GM21528 (cell line): ENCODE results near the gene KDM1A.
A peak's percentile ranks its signal among the peaks of the same experiment; 100 is the strongest.
"Not testable (repeated sequence)": the region's sequence is repeated elsewhere in the genome, so short reads cannot be mapped to it uniquely, and the experiment has no call there.

Experiments
- ATAC-seq: cut with Tn5 transposase; IDR thresholded peaks from one replicate; pipeline ENCODE4 v1.9.1; 2021; ENCODE audit warnings: mild to moderate bottlenecking, moderate library complexity; ENCODE audit not compliant: unreplicated experiment, low FRiP score

The KDM1A gene

DNA sequence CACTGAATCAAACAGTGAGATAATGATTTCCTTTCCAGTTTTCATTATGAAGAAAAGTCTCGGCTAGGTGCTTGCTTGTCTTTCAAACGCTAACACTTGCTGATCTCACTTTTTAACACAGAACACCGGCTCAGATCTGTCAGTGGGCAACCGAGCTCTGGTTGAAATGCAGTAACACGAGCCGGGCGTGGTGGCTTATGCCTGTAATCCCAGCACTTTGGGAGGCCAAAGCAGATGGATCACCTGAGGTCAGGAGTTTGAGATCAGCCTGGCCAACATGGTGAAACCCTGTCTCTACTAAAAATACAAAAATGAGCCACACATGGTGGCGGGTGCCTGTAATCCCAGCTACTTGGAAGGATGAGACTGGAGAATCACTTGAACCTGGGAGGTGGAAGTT lies 9.2 kb upstream of the KDM1A start:
- ATAC-seq, result not testable (repeated sequence)

GRCh38 chr1:23013657-23014056 lies 5.6 kb upstream of the KDM1A start:
- no peak for ATAC-seq

GRCh38 chr1:23018661-23019093 lies 591 bp upstream of the KDM1A start:
- ATAC-seq, result no peak

DNA sequence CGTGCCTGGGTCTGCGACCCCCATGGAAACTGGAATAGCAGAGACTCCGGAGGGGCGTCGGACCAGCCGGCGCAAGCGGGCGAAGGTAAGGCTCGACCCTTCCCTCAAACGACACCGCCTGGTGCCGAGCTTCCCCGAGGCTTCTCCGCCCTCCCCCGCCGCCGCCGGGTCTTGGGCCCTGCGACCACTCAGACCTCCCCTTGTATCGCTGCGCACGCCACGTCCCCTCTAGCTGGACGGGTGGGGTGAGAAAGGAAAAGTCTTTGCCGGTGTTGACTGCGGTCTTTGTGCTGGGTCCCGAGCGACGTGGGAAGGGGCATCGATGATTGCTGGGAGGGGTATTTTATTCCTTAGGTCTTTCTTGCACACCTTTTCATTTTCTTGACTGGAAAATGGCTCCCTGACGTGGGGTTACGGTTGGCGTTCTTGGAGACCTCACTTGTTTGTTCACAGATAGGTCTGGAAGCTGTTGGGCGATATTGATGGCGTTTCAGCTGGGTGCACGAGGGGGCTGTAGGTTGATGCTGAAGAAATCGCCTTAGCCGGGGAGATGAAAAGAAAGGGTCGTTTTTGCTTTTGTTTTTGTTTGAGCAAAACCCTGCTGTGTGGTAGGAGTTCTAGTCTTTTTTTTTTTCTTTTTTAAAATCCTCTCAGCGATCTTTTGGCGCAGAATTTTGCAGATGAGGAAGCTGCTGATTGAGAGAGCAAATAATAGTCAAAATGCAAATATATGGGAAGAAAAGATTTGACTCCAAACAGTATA lies 776 bp downstream of the KDM1A start:
- peak; percentile 28 for ATAC-seq

DNA sequence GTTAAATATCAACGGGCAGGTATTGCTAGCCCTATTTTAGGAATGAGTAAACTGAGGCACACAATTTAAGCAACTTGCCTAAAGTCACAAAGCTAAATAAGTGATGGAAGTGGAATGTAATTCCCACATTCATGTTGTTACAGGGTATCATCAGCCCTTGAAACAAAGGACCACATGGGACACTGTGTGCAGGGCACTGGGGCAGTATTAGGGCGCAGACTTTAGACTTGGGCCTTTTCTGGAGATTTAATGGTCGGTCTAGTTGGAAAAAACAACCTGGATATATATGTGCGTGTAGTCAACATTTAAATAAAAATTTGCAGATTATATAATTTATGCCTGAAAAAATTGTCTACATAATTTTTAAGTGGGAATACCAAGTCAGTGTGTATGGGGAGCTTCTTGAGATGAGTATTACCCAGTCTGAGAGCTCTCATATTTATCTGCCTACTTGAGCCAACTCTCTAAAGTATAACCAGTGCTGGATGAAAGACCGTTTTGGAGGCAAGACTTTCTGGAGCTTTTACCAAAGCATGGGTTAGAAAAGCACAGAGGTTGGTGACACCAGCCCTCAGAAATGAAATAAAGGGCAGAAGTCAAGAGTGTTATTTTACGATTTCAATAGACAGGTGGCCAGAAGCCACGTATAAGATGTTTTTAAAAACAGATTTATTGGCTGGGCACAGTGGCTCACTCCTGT lies 1.6 kb downstream of the KDM1A start:
- no peak for ATAC-seq

GRCh38 chr1:23021834-23022233 lies 2.6 kb downstream of the KDM1A start:
- ATAC-seq, result no peak

DNA sequence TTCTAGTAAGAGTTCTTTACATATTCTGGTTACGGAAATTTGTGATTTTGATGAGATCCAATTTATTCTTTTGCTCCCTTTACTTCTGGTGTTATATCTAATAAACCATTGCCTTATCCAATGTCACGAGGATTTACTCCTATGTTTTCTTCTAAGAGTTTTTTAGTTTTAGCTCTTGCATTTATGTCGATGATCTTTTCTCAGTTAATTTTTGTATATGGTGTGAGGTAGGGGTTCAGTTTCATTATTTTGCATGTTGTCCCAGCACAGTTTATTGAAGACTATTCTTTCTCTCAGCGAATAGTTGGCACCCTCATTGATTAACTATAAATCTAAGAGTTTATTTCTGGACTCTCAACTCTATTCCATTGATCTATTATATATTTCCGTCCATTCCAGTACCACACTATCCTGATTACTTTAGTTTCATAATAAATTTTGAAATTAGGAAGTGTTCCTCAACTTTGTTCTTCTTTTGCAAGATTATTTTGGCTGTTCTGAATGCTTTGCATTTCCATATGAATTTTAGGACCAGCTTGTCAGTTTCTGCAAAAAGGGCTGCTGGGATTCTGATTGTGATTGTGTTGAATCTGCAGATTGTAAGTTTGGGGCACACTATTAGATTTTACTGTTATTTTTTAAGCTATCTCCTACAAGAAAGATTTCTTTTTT lies 4.0 kb downstream of the KDM1A start:
- ATAC-seq, result no peak

GRCh38 chr1:23026568-23026967 lies 7.3 kb downstream of the KDM1A start:
- ATAC-seq, result no peak

DNA sequence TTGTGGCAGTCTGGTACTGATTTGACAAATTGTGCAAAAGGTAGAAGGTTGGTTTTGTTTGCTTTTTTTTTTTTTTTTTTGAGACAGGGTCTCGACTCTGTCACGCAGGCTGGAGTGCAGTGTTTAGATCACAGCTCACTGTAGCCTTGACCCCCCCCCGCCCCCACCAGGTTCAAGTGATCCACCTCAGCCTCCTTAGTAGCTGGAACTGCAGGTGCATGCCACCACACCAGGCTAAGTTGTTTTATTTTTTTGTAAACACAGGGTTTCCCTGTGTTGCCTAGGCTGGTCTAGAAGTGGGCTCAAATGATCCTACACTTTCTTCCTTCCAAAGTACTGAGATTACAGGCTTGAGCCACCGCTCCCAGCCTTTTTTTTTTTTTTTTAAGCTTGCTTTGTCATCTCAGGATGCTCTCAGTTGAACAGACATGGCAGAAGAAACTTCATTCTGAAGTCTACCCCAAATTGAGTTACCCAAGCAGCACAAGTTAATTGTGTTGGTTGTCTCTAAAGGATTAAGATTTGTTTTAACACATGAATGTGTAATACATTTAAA lies 8.2 kb downstream of the KDM1A start:
- ATAC-seq, result no peak

DNA sequence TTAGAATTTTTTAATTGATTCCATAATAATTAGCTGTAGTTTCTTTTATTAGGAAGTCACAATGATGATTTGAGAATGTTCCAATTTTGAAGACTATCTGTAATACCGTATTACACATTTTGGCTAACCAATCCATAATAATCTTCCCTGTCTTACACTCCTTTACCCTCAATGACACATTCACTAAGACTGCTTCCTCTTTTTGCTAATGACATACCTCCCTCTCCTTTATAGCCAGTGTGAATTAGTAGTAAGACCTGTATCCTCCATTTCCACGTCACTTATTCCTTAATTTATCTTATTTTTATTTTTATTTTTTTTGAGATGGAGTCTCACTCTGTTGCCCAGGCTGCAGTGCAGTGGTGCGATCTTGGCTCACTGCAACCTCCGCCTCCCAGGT lies 10.1 kb downstream of the KDM1A start:
- ATAC-seq, result no peak

GRCh38 chr1:23035823-23036452 lies 16.7 kb downstream of the KDM1A start:
- ATAC-seq, result no peak

GRCh38 chr1:23037081-23037740 lies 17.9 kb downstream of the KDM1A start:
- no peak for ATAC-seq

DNA sequence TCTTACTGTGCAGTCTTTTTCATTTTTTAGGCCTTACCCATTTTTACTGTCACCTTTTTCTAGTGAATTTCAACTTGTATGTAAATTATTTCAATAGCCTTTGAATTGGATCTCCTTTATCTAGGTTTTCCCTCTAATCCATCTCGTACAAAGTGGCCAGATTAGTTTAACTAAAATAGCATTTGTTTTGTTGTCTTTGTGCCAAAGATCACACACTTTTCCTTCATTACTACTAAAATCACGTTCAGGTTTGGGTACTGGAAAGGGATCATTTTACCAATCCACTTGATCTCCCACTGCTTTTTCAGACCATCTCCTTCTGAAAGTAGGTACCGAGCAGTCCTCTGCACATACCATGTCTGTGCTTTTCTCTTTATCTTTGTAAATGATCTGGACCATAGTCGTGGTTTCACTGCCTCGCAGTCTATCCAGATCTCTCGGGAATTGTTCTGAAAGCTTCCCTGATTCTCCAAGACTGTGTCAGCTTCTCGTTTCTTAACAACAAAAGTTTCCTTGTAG lies 20.1 kb downstream of the KDM1A start:
- ATAC-seq, result no peak

- no peak for ATAC-seq
Observed at GRCh38 chr1:23040509-23040908, 21.2 kb downstream of the KDM1A start.

DNA sequence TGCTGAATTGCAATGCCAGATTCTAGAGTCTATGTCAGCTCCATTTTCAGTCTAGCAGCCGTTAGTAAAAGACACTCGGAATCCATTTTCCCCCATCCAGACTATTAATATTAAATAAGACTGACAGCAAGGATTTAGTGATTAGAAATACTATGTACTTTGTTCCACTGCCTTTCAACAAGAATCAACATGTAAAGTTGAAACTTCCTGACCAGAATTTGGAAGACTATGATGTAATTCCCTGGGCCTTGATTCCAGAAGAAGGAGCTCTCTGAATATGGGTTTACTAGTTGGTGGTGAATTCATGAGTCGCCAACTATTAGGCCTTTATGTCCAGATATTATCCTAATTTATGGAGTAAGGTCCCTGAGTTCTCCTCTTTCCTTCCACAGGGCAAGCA lies 24.8 kb downstream of the KDM1A start:
- ATAC-seq, result no peak

DNA sequence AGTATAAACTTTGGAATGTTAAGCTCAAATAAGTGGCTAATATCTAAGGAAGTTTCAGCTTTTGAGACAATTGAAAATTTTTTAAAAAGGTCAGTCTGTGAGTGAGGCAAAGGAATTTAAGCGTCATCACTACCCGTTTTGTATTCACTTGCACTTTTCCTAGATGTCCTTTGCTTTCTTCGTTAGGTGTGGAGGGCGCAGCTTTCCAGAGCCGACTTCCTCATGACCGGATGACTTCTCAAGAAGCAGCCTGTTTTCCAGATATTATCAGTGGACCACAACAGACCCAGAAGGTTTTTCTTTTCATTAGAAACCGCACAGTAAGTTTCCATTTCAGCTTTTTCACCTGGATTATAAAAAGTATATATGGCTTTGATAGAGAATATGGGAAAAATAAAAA lies 30.9 kb downstream of the KDM1A start:
- no peak for ATAC-seq

- ATAC-seq, result no peak
Observed at GRCh38 chr1:23051290-23051909, 32.1 kb downstream of the KDM1A start.

- no peak for ATAC-seq
Observed at GRCh38 chr1:23057301-23057700, 38.0 kb downstream of the KDM1A start.

GRCh38 chr1:23062271-23062670 lies 43.0 kb downstream of the KDM1A start:
- no peak for ATAC-seq

DNA sequence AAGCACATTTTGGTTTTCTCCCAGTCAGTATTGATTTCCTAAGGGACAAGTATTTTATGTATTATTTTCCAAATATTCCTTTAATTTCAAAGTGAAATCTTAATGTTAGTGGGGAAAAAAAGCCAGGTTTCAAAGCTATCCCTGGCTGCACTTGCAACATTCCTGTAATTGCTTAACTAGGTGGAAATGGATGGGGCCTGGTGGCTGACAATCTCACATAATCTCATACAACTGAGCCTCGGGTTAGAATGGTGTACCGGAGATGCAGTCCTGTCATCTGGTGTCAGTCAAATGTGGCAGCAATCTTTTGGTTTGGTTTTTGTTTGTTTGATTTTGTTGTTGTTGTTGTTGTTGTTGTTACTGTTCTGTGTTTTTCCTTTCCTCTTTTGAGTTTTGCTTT lies 46.1 kb downstream of the KDM1A start:
- no peak for ATAC-seq
